H1 (cell line): ENCODE measurements around the gene LRP5. TPM values are rescaled to one million over a fixed set of nuclear protein-coding genes. Genes with fewer than 3 reads are reported as not detected.

ENCODE experiments used
- CTCF ChIA-PET: fragments of 300-600 bp; sonication (Branson Sonifier 250); formaldehyde crosslinking; loops from one replicate; lab custom pipeline; 2021; ENCODE audit not compliant: partially characterized antibody; lab: Charles Lee
- POLR2A ChIA-PET: fragments of 300-600 bp; sonication (Branson Sonifier 250); formaldehyde crosslinking; loops from one replicate; lab custom pipeline; 2021; ENCODE audit warnings: inconsistent platforms; ENCODE audit not compliant: partially characterized antibody; lab: Charles Lee
- DNase-seq, 2 experiments: peaks; one replicate each; pipeline versions ENCODE4 v3.0.0 to v3.0.0-alpha.2; 2010 to 2022; ENCODE audit warnings: low spot score in 2 of 2, low read depth in 1 of 2, mixed read lengths in 1 of 2
- FAIRE-seq: peaks from 2 replicates; lab custom pipeline; 2011; peaks lifted over from hg19 to GRCh38; lab: Jason Lieb, UNC
- H2AFZ ChIP-seq: 2 replicates; pipeline ENCODE4 v1.8.1; 2012; ENCODE audit warnings: low read length, inconsistent platforms
- H2AK5ac ChIP-seq: 2 replicates; pipeline ENCODE4 v1.6.1; 2013; ENCODE audit warnings: low read depth, low read length
- H2BK120ac ChIP-seq: replicated peaks from 2 replicates; pipeline ENCODE3; 2013; ENCODE audit warnings: low read depth, low read length, inconsistent platforms
- H2BK12ac ChIP-seq: 2 replicates; pipeline ENCODE4 v1.6.1; 2013; ENCODE audit warnings: low read depth, low read length
- H2BK15ac ChIP-seq: 2 replicates; pipeline ENCODE4 v1.6.1; 2013; ENCODE audit warnings: low read length
- H2BK20ac ChIP-seq: 2 replicates; pipeline ENCODE4 v1.6.1; 2013; ENCODE audit warnings: low read length
- H2BK5ac ChIP-seq: 2 replicates; pipeline ENCODE4 v1.6.1; 2013; ENCODE audit warnings: low read depth, low read length
- H3K14ac ChIP-seq: 2 replicates; pipeline ENCODE4 v1.6.1; 2013; ENCODE audit warnings: inconsistent platforms; ENCODE audit not compliant: insufficient read length
- H3K18ac ChIP-seq: 2 replicates; pipeline ENCODE4 v1.6.1; 2013; ENCODE audit warnings: low read length; ENCODE audit errors: extremely low read depth
- H3K23ac ChIP-seq: 2 replicates; pipeline ENCODE4 v1.6.1; 2013; ENCODE audit warnings: inconsistent platforms; ENCODE audit not compliant: insufficient read length
- H3K23me2 ChIP-seq: 2 replicates; pipeline ENCODE4 v1.6.1; 2013; ENCODE audit warnings: low read depth, low read length
- H3K27ac ChIP-seq: 2 replicates; pipeline ENCODE4 v1.6.1; 2011; ENCODE audit warnings: low read depth, low read length, inconsistent platforms
- H3K27me3 ChIP-seq, 4 experiments: replicated peaks in 1 of 4; 1 replicate in 1 of 4; 2 replicates in 3 of 4; pipeline versions ENCODE4 v1.6.1 to v1.8.1; 2011 to 2013; ENCODE audit warnings: low read length in 3 of 4, mild to moderate bottlenecking in 3 of 4, inconsistent platforms in 2 of 4, mixed read lengths in 2 of 4, moderate library complexity in 1 of 4; ENCODE audit not compliant: control insufficient read depth in 3 of 4, insufficient read depth in 3 of 4; ENCODE audit errors: extremely low read depth in 1 of 4
- H3K36me3 ChIP-seq, 4 experiments: 2 replicates each; pipeline versions ENCODE4 v1.6.1 to v1.8.1; 2011 to 2013; ENCODE audit warnings: mild to moderate bottlenecking in 4 of 4, low read length in 3 of 4, moderate library complexity in 2 of 4, control low read depth in 1 of 4, inconsistent platforms in 1 of 4; ENCODE audit not compliant: insufficient read depth in 4 of 4, control insufficient read depth in 2 of 4
- H3K4ac ChIP-seq: replicated peaks from 2 replicates; pipeline ENCODE3; 2013; ENCODE audit warnings: low read length, low read depth, mixed read lengths, inconsistent platforms; ENCODE audit not compliant: insufficient read length
- H3K4me1 ChIP-seq, 4 experiments: replicated peaks in 1 of 4; 1 replicate in 1 of 4; 2 replicates in 3 of 4; pipeline versions ENCODE4 v1.6.1 to v1.8.1; 2011 to 2013; ENCODE audit warnings: low read length in 3 of 4, inconsistent platforms in 2 of 4, mixed read lengths in 1 of 4; ENCODE audit not compliant: insufficient read depth in 4 of 4, control insufficient read depth in 3 of 4
- H3K4me2 ChIP-seq, 2 experiments: 2 replicates each; pipeline versions ENCODE4 v1.6.1 to v1.8.1; 2011 to 2013; ENCODE audit warnings: low read depth in 2 of 2, low read length in 2 of 2, control low read depth in 1 of 2, inconsistent platforms in 1 of 2, mild to moderate bottlenecking in 1 of 2; ENCODE audit not compliant: insufficient read depth in 1 of 2
- H3K4me3 ChIP-seq, 4 experiments: fragments of 200-600, 300-600 bp in 1 of 4; sonication (generic), shearing (Covaris generic), sonication (Bioruptor Twin) in 1 of 4; 2 replicates each; pipeline versions ENCODE4 v1.5.1 to v1.8.1; 2011 to 2016; ENCODE audit warnings: low read length in 4 of 4, low read depth in 3 of 4, control low read depth in 2 of 4, inconsistent platforms in 2 of 4, mild to moderate bottlenecking in 2 of 4, mixed read lengths in 1 of 4, moderate library complexity in 1 of 4; ENCODE audit not compliant: insufficient read depth in 2 of 4; ENCODE audit errors: extremely low read depth in 1 of 4
- H3K56ac ChIP-seq: replicated peaks from 2 replicates; pipeline ENCODE3; 2013; ENCODE audit warnings: low read depth, mild to moderate bottlenecking, mixed read lengths, low read length, inconsistent platforms; ENCODE audit not compliant: insufficient read length
- H3K79me1 ChIP-seq: 2 replicates; pipeline ENCODE4 v1.6.1; 2013; ENCODE audit warnings: low read depth, low read length, control low read depth
- H3K79me2 ChIP-seq, 2 experiments: 2 replicates each; pipeline versions ENCODE4 v1.6.1 to v1.8.1; 2012 to 2013; ENCODE audit warnings: low read length in 2 of 2, mild to moderate bottlenecking in 2 of 2, inconsistent platforms in 1 of 2; ENCODE audit not compliant: insufficient read depth in 2 of 2, control insufficient read depth in 1 of 2
- H3K9ac ChIP-seq, 4 experiments: replicated peaks in 1 of 4; 1 replicate in 1 of 4; 2 replicates in 3 of 4; pipeline versions ENCODE4 v1.6.1 to v1.8.1; 2011 to 2013; ENCODE audit warnings: low read depth in 3 of 4, low read length in 3 of 4, control low read depth in 2 of 4, mild to moderate bottlenecking in 2 of 4, moderate library complexity in 2 of 4, inconsistent platforms in 1 of 4; ENCODE audit errors: extremely low read depth in 1 of 4
- H3K9me3 ChIP-seq, 2 experiments: 2 replicates each; pipeline versions ENCODE4 v1.6.1 to v1.8.1; 2012 to 2013; ENCODE audit warnings: mild to moderate bottlenecking in 2 of 2, moderate library complexity in 2 of 2, control low read depth in 1 of 2, inconsistent platforms in 1 of 2, low read depth in 1 of 2, low read length in 1 of 2, mixed read lengths in 1 of 2; ENCODE audit not compliant: insufficient read depth in 2 of 2
- H4K20me1 ChIP-seq, 2 experiments: replicated peaks in 1 of 2; 2 replicates each; pipeline versions ENCODE3 to v1.8.1; 2011 to 2013; ENCODE audit warnings: inconsistent platforms in 2 of 2, low read length in 2 of 2, mild to moderate bottlenecking in 1 of 2; ENCODE audit not compliant: insufficient read depth in 2 of 2, control insufficient read depth in 1 of 2
- H4K5ac ChIP-seq: 2 replicates; pipeline ENCODE4 v1.6.1; 2013; ENCODE audit warnings: low read length, low read depth, mixed read lengths, inconsistent platforms; ENCODE audit not compliant: insufficient read length
- H4K8ac ChIP-seq: 2 replicates; pipeline ENCODE4 v1.8.0; 2013; ENCODE audit warnings: mild to moderate bottlenecking, moderate library complexity, low read length, inconsistent platforms; ENCODE audit not compliant: insufficient read depth; ENCODE audit errors: extremely low read depth
- H4K91ac ChIP-seq: replicated peaks from 2 replicates; pipeline ENCODE3; 2013; ENCODE audit warnings: low read length, mixed read lengths, inconsistent platforms; ENCODE audit not compliant: insufficient read length
- WGBS, 2 experiments: shearing (Covaris generic) in 1 of 2; methylation state at CpG; one replicate each; pipeline versions ENCODE4 v1.1.6 to v1.1.7; 2013 to 2015; ENCODE audit warnings: low lambda C conversion rate in 2 of 2, mixed read lengths in 2 of 2, inconsistent platforms in 1 of 2, low coverage in 1 of 2, missing lambda C conversion rate in 1 of 2; ENCODE audit not compliant: insufficient replicate concordance in 2 of 2, insufficient coverage in 1 of 2, insufficient read length in 1 of 2; ENCODE audit errors: extremely low coverage in 1 of 2, missing lambda C conversion rate in 1 of 2; 5-methylcytosine and 5-hydroxymethylcytosine counted together
- polyA plus RNA-seq, 7 experiments: library from polyadenylated mRNA; depleted of rRNA in 3 of 7; stranded (reverse) in 5 of 7; unstranded in 2 of 7; fragments of >200 nt in 5 of 7; fragments of 200-250 nt in 2 of 7; gene quantifications; 1 replicate in 5 of 7; 2 replicates in 1 of 7; 4 replicates in 1 of 7; pipeline versions ENCODE4 v1.2.1 to v1.2.3, GENCODE V29; 2011 to 2013; ENCODE audit warnings: missing spikeins in 2 of 7, mixed read lengths in 2 of 7
- total RNA-seq: library from RNA; stranded (reverse); fragmentation: NEBNext Ultra II Directional; extraction: Animal tissue kit (Norgen Biotek cat#: 25700); gene quantifications from 2 replicates; pipeline ENCODE4 v1.2.1, GENCODE V29; 2021
- TF ChIP-seq, protein P1 (sequence below): IDR thresholded peaks from 2 replicates; pipeline ENCODE4 v1.6.1; 2011; ENCODE audit warnings: low read length, improper control_type of control experiment

LRP5 gene
- total and polyA plus RNA-seq, 2 of the 8 experiments (the other 6 are each of a cell fraction or from before 2014, with no cell fraction given): 19.0 to 38.9 TPM

DNA sequence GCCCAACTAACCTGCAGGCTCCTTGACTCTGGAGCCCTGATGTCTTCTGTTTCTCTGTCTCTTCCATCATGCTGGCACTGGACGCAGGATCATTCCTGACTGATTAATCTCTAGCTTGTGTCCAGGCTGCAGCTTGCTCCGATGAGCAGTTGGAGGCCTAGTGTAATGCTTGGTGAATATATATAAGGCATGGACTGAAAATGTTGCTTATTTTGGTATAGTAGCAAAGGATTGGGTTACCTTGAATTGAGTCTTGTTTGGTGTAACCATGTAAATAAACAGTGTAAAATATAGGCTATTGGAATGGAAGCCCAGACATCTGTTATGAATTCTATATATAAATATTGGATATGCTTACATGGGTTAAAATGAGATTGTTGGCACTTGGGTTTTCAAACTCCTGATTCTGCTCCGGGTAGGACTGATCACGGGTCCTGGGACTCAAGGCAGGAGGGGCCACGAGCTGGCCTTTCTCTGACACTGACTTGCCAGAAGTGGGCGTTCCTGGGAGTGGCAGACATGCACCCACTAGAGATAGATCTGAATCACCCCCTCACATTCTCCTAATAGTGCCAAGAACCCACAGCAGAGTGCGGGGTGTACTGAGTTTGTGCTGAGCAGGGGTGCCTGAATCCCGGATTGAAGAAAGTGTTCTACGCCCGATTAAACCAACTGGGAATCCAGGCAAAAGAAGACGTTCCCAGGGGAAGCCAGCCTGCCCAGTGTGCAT is 25.8 kb downstream of the LRP5 start:
- H3K14ac ChIP-seq: no peak overlapping the region
- no peak overlapping the region for H2AK5ac ChIP-seq
- no peak overlapping the region for H4K91ac ChIP-seq
- H2BK120ac ChIP-seq: no peak overlapping the region
- H3K9me3 ChIP-seq: no peaks in the 10 kb centered on the region
- H3K4me1 ChIP-seq: peaks cover 9 to 24% (median 21%) of the 10 kb centered on the region in 4 experiments
- DNase-seq: no peak
- peaks cover 0 to 3% of the 10 kb centered on the region in 2 experiments for H4K20me1 ChIP-seq
- CTCF ChIA-PET: interaction anchor here (0.7 to 4.7 kb wide), 5 partner anchors 9 to 50 kb away, joined by 3 to 26 read pairs (median 4); no protein-coding TSS in a partner anchor
- H3K23ac ChIP-seq: no peak overlapping the region
- H3K9ac ChIP-seq: no peak overlapping the region
- FAIRE-seq: no peak
- H4K5ac ChIP-seq: no peak overlapping the region
- H2BK20ac ChIP-seq: 0 out of 2 replicates have a peak overlapping the region, but pooled peaks have one; percentile 72
- peaks cover 4 to 51% of the 10 kb centered on the region in 2 experiments; a peak in 3 of 4 replicates for H3K79me2 ChIP-seq
- H2BK12ac ChIP-seq: no peak overlapping the region; the same call in 1 of the 2 replicates
- no peaks in the 10 kb centered on the region for H3K23me2 ChIP-seq
- no peak overlapping the region for H3K18ac ChIP-seq
- no peak overlapping the region for H3K27ac ChIP-seq
- peak overlapping the region; percentile 66; the same call in 1 of the 2 replicates for H2BK5ac ChIP-seq
- H3K4me3 ChIP-seq: no peak overlapping the region
- 0 out of 2 replicates have a peak overlapping the region, but pooled peaks have one; percentile 61 for H2BK15ac ChIP-seq
- no peak overlapping the region for H3K4ac ChIP-seq
- TF ChIP-seq, protein P1, sequence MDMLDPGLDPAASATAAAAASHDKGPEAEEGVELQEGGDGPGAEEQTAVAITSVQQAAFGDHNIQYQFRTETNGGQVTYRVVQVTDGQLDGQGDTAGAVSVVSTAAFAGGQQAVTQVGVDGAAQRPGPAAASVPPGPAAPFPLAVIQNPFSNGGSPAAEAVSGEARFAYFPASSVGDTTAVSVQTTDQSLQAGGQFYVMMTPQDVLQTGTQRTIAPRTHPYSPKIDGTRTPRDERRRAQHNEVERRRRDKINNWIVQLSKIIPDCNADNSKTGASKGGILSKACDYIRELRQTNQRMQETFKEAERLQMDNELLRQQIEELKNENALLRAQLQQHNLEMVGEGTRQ: no peak
- H3K56ac ChIP-seq: no peak overlapping the region
- H3K79me1 ChIP-seq: peaks cover 16% of the 10 kb centered on the region
- H3K27me3 ChIP-seq: no peaks in the 10 kb centered on the region
- POLR2A ChIA-PET: interaction anchor here (0.7 kb wide), 1 partner anchor 8 kb away, joined by 3 read pairs; no protein-coding TSS in a partner anchor
- 91% methylated on average over 11 of the region's 11 CpGs; no CpG with 5 or more reads in 1 of the 2 experiments for WGBS, 2 experiments
- no peak overlapping the region for H4K8ac ChIP-seq
- H2AFZ ChIP-seq: no peak overlapping the region
- H3K4me2 ChIP-seq: no peak overlapping the region
- no peaks in the 10 kb centered on the region for H3K36me3 ChIP-seq
